GM08714 (cell line): ENCODE data around the gene SLC39A2.

Source experiments
- H3K4me3 ChIP-seq: fragments of 200-500 bp; sonication (Bioruptor generic); 2 replicates; pipeline ENCODE4 v1.5.1; 2014; ENCODE audit warnings: mild to moderate bottlenecking, low read length, inconsistent platforms
- ZNF274 ChIP-seq: IDR thresholded peaks from 2 replicates; pipeline ENCODE4 v1.6.1; 2012; ENCODE audit warnings: mild to moderate bottlenecking, low read depth, low read length

SLC39A2 gene

GRCh38 chr14:21025371-21026273, 26.5 kb downstream of the SLC39A2 start:
- H3K4me3 ChIP-seq: no peak overlapping the region
- TF ChIP-seq ZNF274: no peak

GRCh38 chr14:21026274-21026987, 27.3 kb downstream of the SLC39A2 start:
- TF ChIP-seq ZNF274: no peak
- no peak overlapping the region for H3K4me3 ChIP-seq

GRCh38 chr14:21026988-21027315, 27.9 kb downstream of the SLC39A2 start:
- TF ChIP-seq ZNF274: no peak
- H3K4me3 ChIP-seq: no peak overlapping the region

GRCh38 chr14:21029917-21030316, 30.8 kb downstream of the SLC39A2 start, which contains the start of gene TPPP2:
Gene TPPP2, plus strand, starts transcription at chr14:21030217. Its CDS starts 365 bp downstream, at chr14:21030582.
- no peak for TF ChIP-seq ZNF274
- H3K4me3 ChIP-seq: no peak within 1 kb of the TSS

GRCh38 chr14:21030531-21030930, 31.4 kb downstream of the SLC39A2 start:
- no peak for TF ChIP-seq ZNF274

GRCh38 chr14:21032326-21033132, 33.4 kb downstream of the SLC39A2 start:
- TF ChIP-seq ZNF274: no peak

More at GRCh38 chr14:21030531-21030930, 31.4 kb downstream of the SLC39A2 start:
- no peak overlapping the region for H3K4me3 ChIP-seq

GRCh38 chr14:21033133-21033698, 34.1 kb downstream of the SLC39A2 start:
- TF ChIP-seq ZNF274: no peak
- no peak overlapping the region for H3K4me3 ChIP-seq

More at GRCh38 chr14:21032326-21033132, 33.4 kb downstream of the SLC39A2 start:
- H3K4me3 ChIP-seq: no peak overlapping the region

GRCh38 chr14:21034707-21035106, 35.6 kb downstream of the SLC39A2 start, which contains the start of gene RNASE13:
Gene RNASE13, minus strand, starts transcription at chr14:21034807. Its CDS starts 519 bp downstream, at chr14:21034288.
- no peak for TF ChIP-seq ZNF274
- H3K4me3 ChIP-seq: no peak within 1 kb of the TSS

- H3K4me3 ChIP-seq: no peak overlapping the region
- no peak for TF ChIP-seq ZNF274
Measured at GRCh38 chr14:21036751-21037150, 37.7 kb downstream of the SLC39A2 start.

GRCh38 chr14:21037156-21037555, 38.1 kb downstream of the SLC39A2 start:
- no peak overlapping the region for H3K4me3 ChIP-seq
- TF ChIP-seq ZNF274: no peak

GRCh38 chr14:21038441-21039422, 39.6 kb downstream of the SLC39A2 start:
- H3K4me3 ChIP-seq: no peak overlapping the region
- TF ChIP-seq ZNF274: no peak

GRCh38 chr14:21039585-21040369, 40.7 kb downstream of the SLC39A2 start:
- H3K4me3 ChIP-seq: no peak overlapping the region
- no peak for TF ChIP-seq ZNF274
